Measurements from ENCODE around the gene OR1F1.
A peak's percentile ranks its signal among the peaks of the same experiment; 100 is the strongest.
"Not testable (repeated sequence)": the region's sequence is repeated elsewhere in the genome, so short reads cannot be mapped to it uniquely, and the experiment has no call there.

Gene OR1F1

GRCh38 chr16:3187798-3188674 lies at the start of gene OR1F1:
TSS of gene OR1F1 (plus strand) at chr16:3188204.
- peaks cover 6% of the 10 kb centered on the region for H3K36me3 Mint-ChIP-seq (ENCODE audit: low read depth)
- H3K27ac Mint-ChIP-seq, result peak within 1 kb of the TSS; percentile 81
- peaks cover 6% of the 10 kb centered on the region for H3K9me3 Mint-ChIP-seq
- peak within 1 kb of the TSS; percentile 79 for H3K4me3 Mint-ChIP-seq
- H3K27me3 Mint-ChIP-seq (ENCODE audit: low read depth), result peaks cover 79% of the 10 kb centered on the region
- DNase-seq (ENCODE audit: low spot score), result peak; percentile 74
- H3K4me1 Mint-ChIP-seq (ENCODE audit: low read depth), result peaks cover 35% of the 10 kb centered on the region

- no peak overlapping the region for H3K4me3 Mint-ChIP-seq
- no peaks in the 10 kb centered on the region for H3K9me3 Mint-ChIP-seq
- no peak for DNase-seq (ENCODE audit: low spot score)
- peaks cover 12% of the 10 kb centered on the region for H3K4me1 Mint-ChIP-seq (ENCODE audit: low read depth)
- H3K27me3 Mint-ChIP-seq (ENCODE audit: low read depth), result no peaks in the 10 kb centered on the region
- H3K36me3 Mint-ChIP-seq (ENCODE audit: low read depth), result peaks cover 15% of the 10 kb centered on the region
- no peak overlapping the region for H3K27ac Mint-ChIP-seq
Observed at GRCh38 chr16:3138342-3138741, 49.7 kb upstream of the OR1F1 start.

- Mint-ChIP-seq H3K4me3 (no peak overlapping the region), H3K9me3 (no peaks in the 10 kb centered on the region), H3K27me3 (ENCODE audit: low read depth) (no peaks in the 10 kb centered on the region), H3K36me3 (ENCODE audit: low read depth) (peaks cover 15% of the 10 kb centered on the region), H3K4me1 (ENCODE audit: low read depth) (peaks cover 10% of the 10 kb centered on the region), H3K27ac (peak overlapping the region; percentile 20)
- no peak for DNase-seq (ENCODE audit: low spot score)
Observed at GRCh38 chr16:3138823-3139426, 49.1 kb upstream of the OR1F1 start.

GRCh38 chr16:3139561-3139960 lies 48.4 kb upstream of the OR1F1 start:
- H3K27me3 Mint-ChIP-seq (ENCODE audit: low read depth); H3K27ac Mint-ChIP-seq; H3K4me1 Mint-ChIP-seq (ENCODE audit: low read depth); H3K4me3 Mint-ChIP-seq; H3K9me3 Mint-ChIP-seq; DNase-seq (ENCODE audit: low spot score): not testable (repeated sequence)
- peaks cover 15% of the 10 kb centered on the region for H3K36me3 Mint-ChIP-seq (ENCODE audit: low read depth)

- no peak for DNase-seq (ENCODE audit: low spot score)
- Mint-ChIP-seq H3K27me3 (ENCODE audit: low read depth) (no peaks in the 10 kb centered on the region), H3K36me3 (ENCODE audit: low read depth) (peaks cover 15% of the 10 kb centered on the region), H3K27ac (no peak overlapping the region), H3K9me3 (no peaks in the 10 kb centered on the region), H3K4me1 (ENCODE audit: low read depth) (peaks cover 5% of the 10 kb centered on the region), H3K4me3 (no peak overlapping the region)
Observed at GRCh38 chr16:3140603-3141427, 47.2 kb upstream of the OR1F1 start.

GRCh38 chr16:3141781-3142311 lies 46.2 kb upstream of the OR1F1 start:
- Mint-ChIP-seq H3K9me3 (no peaks in the 10 kb centered on the region), H3K27me3 (ENCODE audit: low read depth) (no peaks in the 10 kb centered on the region), H3K27ac (no peak overlapping the region), H3K36me3 (ENCODE audit: low read depth) (peaks cover 15% of the 10 kb centered on the region), H3K4me1 (ENCODE audit: low read depth) (no peaks in the 10 kb centered on the region), H3K4me3 (no peak overlapping the region)
- no peak for DNase-seq (ENCODE audit: low spot score)

GRCh38 chr16:3142327-3142726 lies 45.7 kb upstream of the OR1F1 start:
- peaks cover 15% of the 10 kb centered on the region for H3K36me3 Mint-ChIP-seq (ENCODE audit: low read depth)
- H3K27me3 Mint-ChIP-seq (ENCODE audit: low read depth), result no peaks in the 10 kb centered on the region
- no peaks in the 10 kb centered on the region for H3K9me3 Mint-ChIP-seq
- DNase-seq (ENCODE audit: low spot score), result no peak
- H3K27ac Mint-ChIP-seq, result no peak overlapping the region
- H3K4me1 Mint-ChIP-seq (ENCODE audit: low read depth), result no peaks in the 10 kb centered on the region
- no peak overlapping the region for H3K4me3 Mint-ChIP-seq

GRCh38 chr16:3142770-3143169 lies 45.2 kb upstream of the OR1F1 start:
- Mint-ChIP-seq H3K36me3 (ENCODE audit: low read depth) (peaks cover 15% of the 10 kb centered on the region), H3K4me3 (no peak overlapping the region), H3K4me1 (ENCODE audit: low read depth) (no peaks in the 10 kb centered on the region), H3K27ac (no peak overlapping the region), H3K9me3 (no peaks in the 10 kb centered on the region), H3K27me3 (ENCODE audit: low read depth) (no peaks in the 10 kb centered on the region)
- no peak for DNase-seq (ENCODE audit: low spot score)

GRCh38 chr16:3143189-3143588 lies 44.8 kb upstream of the OR1F1 start:
- Mint-ChIP-seq H3K4me3 (no peak overlapping the region), H3K27ac (no peak overlapping the region), H3K27me3 (ENCODE audit: low read depth) (no peaks in the 10 kb centered on the region), H3K4me1 (ENCODE audit: low read depth) (no peaks in the 10 kb centered on the region), H3K9me3 (no peaks in the 10 kb centered on the region), H3K36me3 (ENCODE audit: low read depth) (peaks cover 15% of the 10 kb centered on the region)
- no peak for DNase-seq (ENCODE audit: low spot score)

- H3K4me1 Mint-ChIP-seq (ENCODE audit: low read depth), result no peaks in the 10 kb centered on the region
- H3K27ac Mint-ChIP-seq, result no peak overlapping the region
- H3K4me3 Mint-ChIP-seq, result no peak overlapping the region
- H3K36me3 Mint-ChIP-seq (ENCODE audit: low read depth), result peaks cover 15% of the 10 kb centered on the region
- no peak for DNase-seq (ENCODE audit: low spot score)
- H3K27me3 Mint-ChIP-seq (ENCODE audit: low read depth), result no peaks in the 10 kb centered on the region
- H3K9me3 Mint-ChIP-seq, result no peaks in the 10 kb centered on the region
Observed at GRCh38 chr16:3143598-3144320, 44.2 kb upstream of the OR1F1 start.

- no peak overlapping the region for H3K27ac Mint-ChIP-seq
- no peak overlapping the region for H3K4me3 Mint-ChIP-seq
- no peak for DNase-seq (ENCODE audit: low spot score)
- peaks cover 12% of the 10 kb centered on the region for H3K36me3 Mint-ChIP-seq (ENCODE audit: low read depth)
- H3K4me1 Mint-ChIP-seq (ENCODE audit: low read depth), result no peaks in the 10 kb centered on the region
- no peaks in the 10 kb centered on the region for H3K9me3 Mint-ChIP-seq
- no peaks in the 10 kb centered on the region for H3K27me3 Mint-ChIP-seq (ENCODE audit: low read depth)
Observed at GRCh38 chr16:3144321-3144983, 43.6 kb upstream of the OR1F1 start.

- Mint-ChIP-seq H3K36me3 (ENCODE audit: low read depth) (peaks cover 12% of the 10 kb centered on the region), H3K27me3 (ENCODE audit: low read depth) (no peaks in the 10 kb centered on the region), H3K9me3 (no peaks in the 10 kb centered on the region), H3K4me3 (no peak overlapping the region), H3K4me1 (ENCODE audit: low read depth) (peaks cover 2% of the 10 kb centered on the region), H3K27ac (no peak overlapping the region)
- DNase-seq (ENCODE audit: low spot score), result no peak
Observed at GRCh38 chr16:3145151-3145550, 42.9 kb upstream of the OR1F1 start.

- no peak for DNase-seq (ENCODE audit: low spot score)
- H3K4me3 Mint-ChIP-seq, result no peak overlapping the region
- peaks cover 4% of the 10 kb centered on the region for H3K4me1 Mint-ChIP-seq (ENCODE audit: low read depth)
- no peak overlapping the region for H3K27ac Mint-ChIP-seq
- peaks cover 2% of the 10 kb centered on the region for H3K27me3 Mint-ChIP-seq (ENCODE audit: low read depth)
- peaks cover 12% of the 10 kb centered on the region for H3K36me3 Mint-ChIP-seq (ENCODE audit: low read depth)
- no peaks in the 10 kb centered on the region for H3K9me3 Mint-ChIP-seq
Observed at GRCh38 chr16:3145660-3146059, 42.3 kb upstream of the OR1F1 start.
